ENCODE results near the gene SORL1. TPM values are rescaled to one million over a fixed set of nuclear protein-coding genes. Genes with fewer than 3 reads are reported as not detected.

SORL1 gene
- total and polyA plus RNA-seq, 2 of the 13 experiments (the other 11 are each of a cell fraction or from before 2014, with no cell fraction given): 21.3 to 148 TPM

DNA sequence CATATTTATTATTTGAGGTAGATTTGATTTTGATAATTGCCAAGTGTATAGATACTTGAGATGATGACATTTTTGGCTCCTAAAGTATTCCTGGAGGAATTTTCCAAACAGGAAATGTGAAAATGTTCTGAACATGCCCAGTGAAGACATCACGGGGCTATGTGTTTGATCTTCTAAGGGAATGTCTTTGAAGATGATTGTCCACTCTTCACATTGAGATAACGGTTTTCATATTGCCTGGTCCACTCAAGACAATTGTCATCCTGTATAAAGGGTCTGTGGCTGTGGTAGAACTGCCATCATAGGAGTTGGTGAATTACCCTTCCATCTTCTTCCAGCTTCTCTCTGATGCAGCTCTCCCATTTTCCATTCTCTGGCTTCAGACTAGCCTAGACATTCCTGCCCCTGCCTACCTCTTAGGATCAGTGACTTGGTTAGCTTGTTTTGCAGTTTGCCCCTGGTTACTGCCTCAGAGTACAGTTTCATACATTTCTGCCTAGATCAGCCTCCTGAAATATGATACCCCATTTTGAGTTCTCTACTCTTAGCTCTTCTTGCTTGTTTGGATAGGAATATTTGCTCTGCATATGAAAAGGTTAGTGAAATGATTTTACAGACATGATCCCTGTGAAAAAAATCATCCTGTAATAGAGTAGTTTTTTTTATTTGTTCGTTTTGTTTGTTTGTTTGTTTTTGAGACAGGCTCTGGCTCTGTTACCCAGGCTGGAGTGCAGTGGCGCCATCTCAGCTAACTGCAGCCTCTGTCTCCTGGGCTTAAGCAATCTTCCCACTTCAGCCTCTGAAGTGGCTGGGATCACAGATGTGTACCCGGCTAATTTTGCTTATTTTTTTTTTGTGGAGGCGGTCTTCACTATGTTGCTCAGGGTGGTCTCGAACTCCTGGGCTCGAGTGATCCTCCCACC, 112.0 kb downstream of the SORL1 start (continued):
- TF ChIP-seq HNRNPL (IDR thresholded peaks at IDR 0.05; ENCODE audit: low read depth, low read length) (no peak), MEIS1 (CRISPR knock-in tag; IDR thresholded peaks at IDR 0.05; ENCODE audit: borderline replicate concordance) (no peak), CENPT (CRISPR knock-in tag; IDR thresholded peaks at IDR 0.05; ENCODE audit: low read depth) (no peak), RARA (CRISPR knock-in tag; IDR thresholded peaks at IDR 0.05) (no peak), ZNF24 (IDR thresholded peaks at IDR 0.05) (no peak), ATF7-NPFF (CRISPR knock-in tag; IDR thresholded peaks at IDR 0.05; ENCODE audit: low read depth) (no peak), PITX1 (CRISPR knock-in tag; IDR thresholded peaks at IDR 0.05) (no peak), DMAP1 (CRISPR knock-in tag; IDR thresholded peaks at IDR 0.05) (no peak), KAT2B (IDR thresholded peaks at IDR 0.05; ENCODE audit: borderline replicate concordance, low read depth, low read length) (no peak), MIER3 (CRISPR knock-in tag; IDR thresholded peaks at IDR 0.05; ENCODE audit: borderline replicate concordance) (0 out of 2 replicates have a peak, but pooled peaks have one; percentile 19), TEAD3 (CRISPR knock-in tag; optimal IDR thresholded peaks at IDR 0.05; ENCODE audit: borderline replicate concordance) (peak; percentile 50), REPIN1 (CRISPR knock-in tag; IDR thresholded peaks at IDR 0.05; ENCODE audit: borderline replicate concordance, low read depth) (no peak), ZNF792 (CRISPR knock-in tag; IDR thresholded peaks at IDR 0.05) (no peak)
- TF ChIP-seq, protein P1, sequence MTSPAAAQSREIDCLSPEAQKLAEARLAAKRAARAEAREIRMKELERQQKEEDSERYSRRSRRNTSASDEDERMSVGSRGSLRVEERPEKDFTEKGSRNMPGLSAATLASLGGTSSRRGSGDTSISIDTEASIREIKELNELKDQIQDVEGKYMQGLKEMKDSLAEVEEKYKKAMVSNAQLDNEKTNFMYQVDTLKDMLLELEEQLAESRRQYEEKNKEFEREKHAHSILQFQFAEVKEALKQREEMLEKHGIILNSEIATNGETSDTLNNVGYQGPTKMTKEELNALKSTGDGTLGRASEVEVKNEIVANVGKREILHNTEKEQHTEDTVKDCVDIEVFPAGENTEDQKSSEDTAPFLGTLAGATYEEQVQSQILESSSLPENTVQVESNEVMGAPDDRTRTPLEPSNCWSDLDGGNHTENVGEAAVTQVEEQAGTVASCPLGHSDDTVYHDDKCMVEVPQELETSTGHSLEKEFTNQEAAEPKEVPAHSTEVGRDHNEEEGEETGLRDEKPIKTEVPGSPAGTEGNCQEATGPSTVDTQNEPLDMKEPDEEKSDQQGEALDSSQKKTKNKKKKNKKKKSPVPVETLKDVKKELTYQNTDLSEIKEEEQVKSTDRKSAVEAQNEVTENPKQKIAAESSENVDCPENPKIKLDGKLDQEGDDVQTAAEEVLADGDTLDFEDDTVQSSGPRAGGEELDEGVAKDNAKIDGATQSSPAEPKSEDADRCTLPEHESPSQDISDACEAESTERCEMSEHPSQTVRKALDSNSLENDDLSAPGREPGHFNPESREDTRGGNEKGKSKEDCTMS (CRISPR knock-in tag; conservative IDR thresholded peaks at IDR 0.05): no peak
- TF ChIP-seq, protein P2, sequence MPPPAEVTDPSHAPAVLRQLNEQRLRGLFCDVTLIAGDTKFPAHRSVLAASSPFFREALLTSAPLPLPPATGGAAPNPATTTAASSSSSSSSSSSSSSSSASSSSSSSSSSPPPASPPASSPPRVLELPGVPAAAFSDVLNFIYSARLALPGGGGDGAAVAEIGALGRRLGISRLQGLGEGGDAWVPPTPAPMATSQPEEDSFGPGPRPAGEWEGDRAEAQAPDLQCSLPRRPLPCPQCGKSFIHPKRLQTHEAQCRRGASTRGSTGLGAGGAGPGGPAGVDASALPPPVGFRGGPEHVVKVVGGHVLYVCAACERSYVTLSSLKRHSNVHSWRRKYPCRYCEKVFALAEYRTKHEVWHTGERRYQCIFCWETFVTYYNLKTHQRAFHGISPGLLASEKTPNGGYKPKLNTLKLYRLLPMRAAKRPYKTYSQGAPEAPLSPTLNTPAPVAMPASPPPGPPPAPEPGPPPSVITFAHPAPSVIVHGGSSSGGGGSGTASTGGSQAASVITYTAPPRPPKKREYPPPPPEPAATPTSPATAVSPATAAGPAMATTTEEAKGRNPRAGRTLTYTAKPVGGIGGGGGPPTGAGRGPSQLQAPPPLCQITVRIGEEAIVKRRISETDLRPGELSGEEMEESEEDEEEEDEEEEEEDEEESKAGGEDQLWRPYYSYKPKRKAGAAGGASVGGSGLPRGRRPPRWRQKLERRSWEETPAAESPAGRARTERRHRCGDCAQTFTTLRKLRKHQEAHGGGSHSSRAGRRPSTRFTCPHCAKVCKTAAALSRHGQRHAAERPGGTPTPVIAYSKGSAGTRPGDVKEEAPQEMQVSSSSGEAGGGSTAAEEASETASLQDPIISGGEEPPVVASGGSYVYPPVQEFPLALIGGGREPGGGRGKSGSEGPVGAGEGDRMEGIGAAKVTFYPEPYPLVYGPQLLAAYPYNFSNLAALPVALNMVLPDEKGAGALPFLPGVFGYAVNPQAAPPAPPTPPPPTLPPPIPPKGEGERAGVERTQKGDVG (CRISPR knock-in tag; IDR thresholded peaks at IDR 0.05; ENCODE audit: borderline replicate concordance): no peak
- TF ChIP-seq, protein P3, sequence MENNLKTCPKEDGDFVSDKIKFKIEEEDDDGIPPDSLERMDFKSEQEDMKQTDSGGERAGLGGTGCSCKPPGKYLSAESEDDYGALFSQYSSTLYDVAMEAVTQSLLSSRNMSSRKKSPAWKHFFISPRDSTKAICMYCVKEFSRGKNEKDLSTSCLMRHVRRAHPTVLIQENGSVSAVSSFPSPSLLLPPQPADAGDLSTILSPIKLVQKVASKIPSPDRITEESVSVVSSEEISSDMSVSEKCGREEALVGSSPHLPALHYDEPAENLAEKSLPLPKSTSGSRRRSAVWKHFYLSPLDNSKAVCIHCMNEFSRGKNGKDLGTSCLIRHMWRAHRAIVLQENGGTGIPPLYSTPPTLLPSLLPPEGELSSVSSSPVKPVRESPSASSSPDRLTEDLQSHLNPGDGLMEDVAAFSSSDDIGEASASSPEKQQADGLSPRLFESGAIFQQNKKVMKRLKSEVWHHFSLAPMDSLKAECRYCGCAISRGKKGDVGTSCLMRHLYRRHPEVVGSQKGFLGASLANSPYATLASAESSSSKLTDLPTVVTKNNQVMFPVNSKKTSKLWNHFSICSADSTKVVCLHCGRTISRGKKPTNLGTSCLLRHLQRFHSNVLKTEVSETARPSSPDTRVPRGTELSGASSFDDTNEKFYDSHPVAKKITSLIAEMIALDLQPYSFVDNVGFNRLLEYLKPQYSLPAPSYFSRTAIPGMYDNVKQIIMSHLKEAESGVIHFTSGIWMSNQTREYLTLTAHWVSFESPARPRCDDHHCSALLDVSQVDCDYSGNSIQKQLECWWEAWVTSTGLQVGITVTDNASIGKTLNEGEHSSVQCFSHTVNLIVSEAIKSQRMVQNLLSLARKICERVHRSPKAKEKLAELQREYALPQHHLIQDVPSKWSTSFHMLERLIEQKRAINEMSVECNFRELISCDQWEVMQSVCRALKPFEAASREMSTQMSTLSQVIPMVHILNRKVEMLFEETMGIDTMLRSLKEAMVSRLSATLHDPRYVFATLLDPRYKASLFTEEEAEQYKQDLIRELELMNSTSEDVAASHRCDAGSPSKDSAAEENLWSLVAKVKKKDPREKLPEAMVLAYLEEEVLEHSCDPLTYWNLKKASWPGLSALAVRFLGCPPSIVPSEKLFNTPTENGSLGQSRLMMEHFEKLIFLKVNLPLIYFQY (CRISPR knock-in tag; IDR thresholded peaks at IDR 0.05; ENCODE audit: borderline replicate concordance): no peak
- TF ChIP-seq, protein P4, sequence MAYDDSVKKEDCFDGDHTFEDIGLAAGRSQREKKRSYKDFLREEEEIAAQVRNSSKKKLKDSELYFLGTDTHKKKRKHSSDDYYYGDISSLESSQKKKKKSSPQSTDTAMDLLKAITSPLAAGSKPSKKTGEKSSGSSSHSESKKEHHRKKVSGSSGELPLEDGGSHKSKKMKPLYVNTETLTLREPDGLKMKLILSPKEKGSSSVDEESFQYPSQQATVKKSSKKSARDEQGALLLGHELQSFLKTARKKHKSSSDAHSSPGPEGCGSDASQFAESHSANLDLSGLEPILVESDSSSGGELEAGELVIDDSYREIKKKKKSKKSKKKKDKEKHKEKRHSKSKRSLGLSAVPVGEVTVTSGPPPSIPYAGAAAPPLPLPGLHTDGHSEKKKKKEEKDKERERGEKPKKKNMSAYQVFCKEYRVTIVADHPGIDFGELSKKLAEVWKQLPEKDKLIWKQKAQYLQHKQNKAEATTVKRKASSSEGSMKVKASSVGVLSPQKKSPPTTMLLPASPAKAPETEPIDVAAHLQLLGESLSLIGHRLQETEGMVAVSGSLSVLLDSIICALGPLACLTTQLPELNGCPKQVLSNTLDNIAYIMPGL (CRISPR knock-in tag; IDR thresholded peaks at IDR 0.05; ENCODE audit: borderline replicate concordance in 1 of 2, low read depth in 1 of 2): 0 out of 4 replicates have a peak, but pooled peaks of 1 of the 2 experiments have one; percentile 10

All from HepG2 (cell line).